ENCODE measurements around the gene HIVEP3.

The HIVEP3 gene

GRCh38 chr1:41850029-41850428 lies 68.7 kb downstream of the HIVEP3 start:
- H3K79me2 ChIP-seq (ENCODE audit: low read length): no peaks in the 10 kb centered on the region
- no peak overlapping the region for H2AFZ ChIP-seq (ENCODE audit: low read length)
- no peaks in the 10 kb centered on the region for H3K4me1 ChIP-seq (ENCODE audit: low read length)
- H3K27ac ChIP-seq (ENCODE audit: low read length): no peak overlapping the region
- no peak overlapping the region for H3K4me2 ChIP-seq (ENCODE audit: low read depth, low read length)
- no peak overlapping the region for H3K9ac ChIP-seq (ENCODE audit: low read length)
- no peak overlapping the region for H3K4me3 ChIP-seq (ENCODE audit: low read length)
- no peaks in the 10 kb centered on the region for H3K9me2 ChIP-seq (replicated peaks; ENCODE audit: insufficient read depth, low read length)
- no peaks in the 10 kb centered on the region for H3K9me3 ChIP-seq (replicated peaks; ENCODE audit: insufficient read depth, low read length)
- no peak for TF ChIP-seq EZH2 (optimal IDR thresholded peaks at IDR 0.05; ENCODE audit: low read depth, low read length)
- no peak for TF ChIP-seq CTCF (IDR thresholded peaks at IDR 0.05; ENCODE audit: low read length)
- TF ChIP-seq EZH2phosphoT487 (IDR thresholded peaks at IDR 0.05; ENCODE audit: low read length): no peak
- H3F3A ChIP-seq (ENCODE audit: insufficient read depth, low read length): no peaks in the 10 kb centered on the region
- no peak for DNase-seq
- no peaks in the 10 kb centered on the region for H3K27me3 ChIP-seq (replicated peaks; ENCODE audit: insufficient read depth, low read length)
- H3K36me3 ChIP-seq (replicated peaks; ENCODE audit: insufficient read depth, low read length): no peaks in the 10 kb centered on the region
- no peaks in the 10 kb centered on the region for H4K20me1 ChIP-seq (ENCODE audit: insufficient read depth, low read length)

GRCh38 chr1:41849211-41849759 lies 69.4 kb downstream of the HIVEP3 start:
- H3K4me2 ChIP-seq (ENCODE audit: low read depth, low read length): no peak overlapping the region
- H4K20me1 ChIP-seq (ENCODE audit: insufficient read depth, low read length): no peaks in the 10 kb centered on the region
- no peak for DNase-seq
- no peaks in the 10 kb centered on the region for H3K79me2 ChIP-seq (ENCODE audit: low read length)
- H3F3A ChIP-seq (ENCODE audit: insufficient read depth, low read length): no peaks in the 10 kb centered on the region
- H3K4me3 ChIP-seq (ENCODE audit: low read length): no peak overlapping the region
- TF ChIP-seq EZH2 (optimal IDR thresholded peaks at IDR 0.05; ENCODE audit: low read depth, low read length): no peak
- no peak for TF ChIP-seq CTCF (IDR thresholded peaks at IDR 0.05; ENCODE audit: low read length)
- TF ChIP-seq EZH2phosphoT487 (IDR thresholded peaks at IDR 0.05; ENCODE audit: low read length): no peak
- H3K36me3 ChIP-seq (replicated peaks; ENCODE audit: insufficient read depth, low read length): no peaks in the 10 kb centered on the region
- no peaks in the 10 kb centered on the region for H3K4me1 ChIP-seq (ENCODE audit: low read length)
- H2AFZ ChIP-seq (ENCODE audit: low read length): no peak overlapping the region
- no peaks in the 10 kb centered on the region for H3K9me3 ChIP-seq (replicated peaks; ENCODE audit: insufficient read depth, low read length)
- no peak overlapping the region for H3K27ac ChIP-seq (ENCODE audit: low read length)
- H3K9me2 ChIP-seq (replicated peaks; ENCODE audit: insufficient read depth, low read length): no peaks in the 10 kb centered on the region
- no peak overlapping the region for H3K9ac ChIP-seq (ENCODE audit: low read length)
- no peaks in the 10 kb centered on the region for H3K27me3 ChIP-seq (replicated peaks; ENCODE audit: insufficient read depth, low read length)

GRCh38 chr1:41848216-41848952 lies 70.3 kb downstream of the HIVEP3 start:
- H3K27ac ChIP-seq (ENCODE audit: low read length): no peak overlapping the region
- no peaks in the 10 kb centered on the region for H3K9me3 ChIP-seq (replicated peaks; ENCODE audit: insufficient read depth, low read length)
- no peaks in the 10 kb centered on the region for H3K27me3 ChIP-seq (replicated peaks; ENCODE audit: insufficient read depth, low read length)
- no peak overlapping the region for H2AFZ ChIP-seq (ENCODE audit: low read length)
- no peak overlapping the region for H3K4me3 ChIP-seq (ENCODE audit: low read length)
- no peaks in the 10 kb centered on the region for H3K79me2 ChIP-seq (ENCODE audit: low read length)
- H3K4me1 ChIP-seq (ENCODE audit: low read length): no peaks in the 10 kb centered on the region
- DNase-seq: no peak
- H4K20me1 ChIP-seq (ENCODE audit: insufficient read depth, low read length): no peaks in the 10 kb centered on the region
- TF ChIP-seq CTCF (IDR thresholded peaks at IDR 0.05; ENCODE audit: low read length) (no peak), EZH2 (optimal IDR thresholded peaks at IDR 0.05; ENCODE audit: low read depth, low read length) (no peak), EZH2phosphoT487 (IDR thresholded peaks at IDR 0.05; ENCODE audit: low read length) (no peak)
- H3K4me2 ChIP-seq (ENCODE audit: low read depth, low read length): no peak overlapping the region
- H3F3A ChIP-seq (ENCODE audit: insufficient read depth, low read length): no peaks in the 10 kb centered on the region
- no peak overlapping the region for H3K9ac ChIP-seq (ENCODE audit: low read length)
- H3K36me3 ChIP-seq (replicated peaks; ENCODE audit: insufficient read depth, low read length): no peaks in the 10 kb centered on the region
- no peaks in the 10 kb centered on the region for H3K9me2 ChIP-seq (replicated peaks; ENCODE audit: insufficient read depth, low read length)
